ENCODE results near the gene KCTD16. TPM values are rescaled to one million over a fixed set of nuclear protein-coding genes. Genes with fewer than 3 reads are reported as not detected.

The KCTD16 gene
- total RNA-seq = not detected

DNA sequence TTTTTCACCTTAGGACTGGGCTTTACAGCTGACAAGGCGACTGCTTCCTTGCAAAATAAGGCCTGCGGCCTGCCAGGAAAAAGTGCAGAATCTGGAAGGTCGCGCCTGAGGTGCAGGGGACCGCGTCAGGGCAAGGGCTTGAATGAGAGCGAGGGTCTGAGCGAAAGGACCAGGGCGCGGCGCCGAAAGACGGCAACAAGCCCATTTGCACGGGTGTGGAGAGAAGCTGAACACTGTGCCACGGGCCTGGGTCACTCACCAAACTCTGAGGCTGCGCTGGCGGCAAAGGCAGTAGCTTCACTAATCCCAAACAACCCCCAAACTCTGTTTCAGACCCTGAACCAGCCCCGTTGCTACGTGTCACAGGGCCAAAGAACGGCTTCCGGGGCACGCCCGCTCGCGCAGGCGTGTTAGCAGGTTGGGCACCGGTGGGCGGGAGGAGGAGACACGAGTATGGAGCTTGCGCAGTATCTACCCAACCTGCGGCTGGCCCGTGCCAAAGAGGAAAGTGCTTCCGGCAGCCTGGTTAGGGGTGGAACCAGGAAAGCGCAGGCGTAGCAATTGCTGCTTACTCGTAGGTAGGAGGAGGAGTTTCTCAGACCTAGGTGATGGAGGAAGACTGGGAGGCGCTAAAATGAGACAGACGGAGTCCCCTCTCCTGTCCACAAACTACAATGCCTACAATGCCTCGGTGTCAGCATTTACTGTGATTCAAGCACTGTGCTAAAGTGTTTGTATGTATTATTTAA lies at the start of gene KCTD16, which contains the start of gene YIPF5:
Gene KCTD16 (plus strand): TSS at position 598 of the 749 bp plus-strand sequence.
Gene YIPF5 (minus strand): TSS at position 384 of the 749 bp plus-strand sequence. CDS start 704 bp downstream, outside the sequence.

Other genes starting within 250 kb of the KCTD16 start
- 10 to 100 TPM; 46.6 to 52.3 TPM for gene YIPF5, start 214 bp upstream of the KCTD16 start, total RNA-seq